SW480 (cell line): ENCODE data around the gene MORN1.
"Not testable (repeated sequence)": the region's sequence is repeated elsewhere in the genome, so short reads cannot be mapped to it uniquely, and the experiment has no call there.

Experiments used
- DNase-seq: peaks from one replicate; pipeline ENCODE4 v3.0.0-alpha.2; 2016; ENCODE audit warnings: low spot score

MORN1 gene

DNA sequence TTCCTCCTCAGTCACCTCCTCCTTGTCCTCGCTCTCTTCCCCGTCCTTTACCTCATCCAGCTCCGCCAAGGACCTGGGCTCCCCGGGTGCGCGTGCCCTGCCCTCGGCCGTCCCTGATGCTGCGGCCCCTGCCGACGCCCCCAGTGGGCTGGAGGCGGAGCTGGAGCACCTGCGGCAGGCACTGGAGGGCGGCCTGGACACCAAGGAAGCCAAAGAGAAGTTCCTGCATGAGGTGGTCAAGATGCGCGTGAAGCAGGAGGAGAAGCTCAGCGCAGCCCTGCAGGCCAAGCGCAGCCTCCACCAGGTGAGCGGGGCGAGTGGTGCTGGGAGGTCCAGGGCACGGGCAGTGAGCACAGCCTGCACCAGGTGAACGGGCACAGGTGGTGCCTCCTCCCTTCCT is 87.1 kb downstream of the MORN1 start:
- no peak for DNase-seq

DNA sequence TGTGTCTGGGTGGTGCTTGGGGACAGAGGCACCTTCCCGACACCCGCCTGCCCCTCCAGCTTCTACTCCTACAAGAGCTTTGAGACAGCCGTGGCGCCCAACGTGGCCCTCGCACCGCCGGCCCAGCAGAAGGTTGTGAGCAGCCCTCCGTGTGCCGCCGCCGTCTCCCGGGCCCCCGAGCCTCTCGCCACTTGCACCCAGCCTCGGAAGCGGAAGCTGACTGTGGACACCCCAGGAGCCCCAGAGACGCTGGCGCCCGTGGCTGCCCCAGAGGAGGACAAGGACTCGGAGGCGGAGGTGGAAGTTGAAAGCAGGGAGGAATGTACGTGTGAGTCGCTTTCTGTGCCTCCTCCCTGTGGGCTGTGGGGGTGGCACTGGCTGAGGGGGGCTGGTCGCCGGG is 87.6 kb downstream of the MORN1 start:
- DNase-seq = no peak

- DNase-seq = no peak
Measured at GRCh38 chr1:2303016-2303775, 88.2 kb downstream of the MORN1 start.

DNA sequence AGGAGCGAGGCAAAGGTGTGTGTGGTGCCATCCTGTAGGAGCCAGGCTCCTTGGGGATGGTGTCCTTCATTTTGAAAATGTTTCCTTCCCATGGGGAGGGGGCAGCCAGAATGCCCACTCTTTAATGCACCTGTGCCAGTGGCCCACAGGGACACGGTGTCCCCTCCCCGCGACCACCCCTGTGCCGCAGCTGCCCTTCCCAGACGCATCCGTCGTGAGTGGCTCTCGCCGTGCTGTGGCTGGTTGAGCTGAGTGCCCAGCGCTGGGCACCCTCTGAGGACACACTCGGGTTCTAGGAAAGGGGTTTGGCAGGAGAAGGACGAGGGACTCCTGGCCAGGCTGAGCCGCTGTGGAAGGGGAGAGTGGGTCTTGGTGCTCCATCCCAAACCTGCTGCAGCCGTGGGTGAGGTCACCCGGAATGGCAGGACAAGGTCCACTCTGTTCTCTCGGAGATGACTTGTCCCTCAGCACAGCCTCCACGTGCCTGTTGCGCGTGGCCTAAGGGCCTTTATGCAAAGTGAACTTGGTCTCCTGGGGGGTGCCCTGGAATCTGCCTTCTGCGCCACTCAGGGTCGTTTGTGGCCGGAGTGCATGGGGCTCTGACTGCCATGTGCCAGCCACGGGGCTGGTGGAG is 88.9 kb downstream of the MORN1 start:
- DNase-seq = no peak

DNA sequence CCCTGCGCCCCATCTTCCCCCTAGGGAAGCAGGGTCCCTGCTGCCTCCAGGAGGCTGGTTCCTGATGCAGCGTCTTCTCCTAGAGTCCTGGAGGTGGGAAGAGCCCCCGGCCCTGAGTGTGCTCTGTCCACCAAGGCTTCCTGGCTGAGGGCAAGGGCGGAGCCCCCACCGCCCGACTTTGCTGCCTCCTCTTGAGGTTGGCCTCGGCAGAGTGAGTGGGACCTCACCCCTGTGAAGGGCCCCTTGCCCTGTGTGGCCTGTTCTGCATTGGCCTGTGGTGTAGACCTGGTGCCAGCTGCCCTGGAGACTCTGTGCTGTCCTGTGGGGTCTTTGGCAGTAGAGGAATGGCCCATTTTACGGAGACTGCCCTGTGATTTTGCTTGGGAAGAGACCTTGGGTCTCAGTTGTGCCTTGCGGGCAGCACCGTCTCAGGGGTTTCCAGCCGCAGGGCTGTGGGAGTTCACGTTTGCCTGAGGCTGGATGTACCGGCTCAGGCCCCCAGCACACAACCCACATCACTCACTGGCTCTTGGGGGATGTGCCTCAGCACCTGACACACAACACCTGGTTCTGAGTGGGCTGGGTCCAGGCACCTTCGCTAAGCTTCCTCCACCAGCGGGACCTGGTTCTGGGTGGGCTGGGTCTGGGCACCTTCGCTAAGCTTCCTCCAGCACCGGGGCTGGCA is 89.6 kb downstream of the MORN1 start:
- no peak for DNase-seq

- no peak for DNase-seq
Measured at GRCh38 chr1:2300851-2301606, 90.3 kb downstream of the MORN1 start.

GRCh38 chr1:2300004-2300771 is 91.2 kb downstream of the MORN1 start:
- DNase-seq = no peak

- no peak for DNase-seq
Measured at GRCh38 chr1:2299131-2299627, 92.2 kb downstream of the MORN1 start.

DNA sequence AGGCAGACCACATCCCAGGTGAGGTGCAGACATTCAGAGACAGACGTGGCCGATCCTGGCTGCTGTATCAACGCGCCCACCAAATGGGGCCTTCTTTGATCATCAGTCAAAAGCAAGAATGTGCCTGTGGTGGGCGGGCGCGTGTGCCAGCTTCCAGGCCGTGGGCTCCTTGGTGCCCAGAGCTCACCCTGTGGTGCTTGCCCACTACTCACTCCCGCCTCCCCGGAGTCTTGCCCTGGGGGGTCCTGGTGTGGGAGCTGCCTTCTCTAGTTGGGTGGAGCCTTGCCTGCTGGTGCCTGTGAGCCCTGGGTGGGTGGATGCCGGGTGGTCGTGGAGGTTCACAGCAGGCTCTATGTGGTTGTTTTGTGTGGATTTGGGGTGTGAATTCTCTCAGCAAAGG is 92.7 kb downstream of the MORN1 start:
- DNase-seq = no peak

DNA sequence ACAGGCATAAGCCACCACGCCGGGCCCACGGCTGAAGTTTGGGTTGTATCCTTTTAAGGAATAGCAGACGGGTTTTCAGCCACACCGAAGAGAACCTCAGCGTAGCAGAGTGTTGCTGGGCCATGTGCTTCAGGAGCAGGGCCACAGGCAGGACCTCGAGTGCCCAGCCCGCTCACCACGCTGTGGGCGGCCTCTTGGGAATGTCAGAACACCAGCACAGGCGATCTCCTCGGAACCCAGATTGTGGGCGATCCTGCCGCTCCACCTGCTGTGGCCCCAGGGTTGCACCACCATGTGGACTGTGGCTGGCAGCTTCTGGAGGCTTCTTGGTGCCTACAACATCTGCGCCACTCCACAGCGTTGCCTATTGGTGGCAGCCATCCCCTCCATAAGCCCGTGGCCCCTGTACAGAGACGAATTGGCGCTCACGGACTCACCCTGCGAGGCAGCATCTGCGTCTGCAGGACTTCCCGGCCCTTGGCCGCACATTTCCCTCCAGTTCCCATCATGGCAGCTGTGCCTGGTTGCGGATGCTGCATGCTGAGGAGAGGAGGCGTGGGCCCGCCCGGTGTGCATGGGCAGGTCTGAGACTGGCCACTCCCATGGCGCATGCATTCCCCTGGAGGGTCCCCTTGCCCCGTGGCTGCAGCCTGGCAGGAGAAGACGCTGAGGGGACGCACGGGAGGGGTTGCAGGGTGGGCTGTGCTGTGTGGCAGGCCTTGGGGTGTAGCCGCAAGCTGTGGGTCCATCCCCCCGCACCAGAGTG is 93.9 kb downstream of the MORN1 start:
- DNase-seq = no peak

- no peak for DNase-seq
Measured at GRCh38 chr1:2296614-2297013, 94.7 kb downstream of the MORN1 start.

DNA sequence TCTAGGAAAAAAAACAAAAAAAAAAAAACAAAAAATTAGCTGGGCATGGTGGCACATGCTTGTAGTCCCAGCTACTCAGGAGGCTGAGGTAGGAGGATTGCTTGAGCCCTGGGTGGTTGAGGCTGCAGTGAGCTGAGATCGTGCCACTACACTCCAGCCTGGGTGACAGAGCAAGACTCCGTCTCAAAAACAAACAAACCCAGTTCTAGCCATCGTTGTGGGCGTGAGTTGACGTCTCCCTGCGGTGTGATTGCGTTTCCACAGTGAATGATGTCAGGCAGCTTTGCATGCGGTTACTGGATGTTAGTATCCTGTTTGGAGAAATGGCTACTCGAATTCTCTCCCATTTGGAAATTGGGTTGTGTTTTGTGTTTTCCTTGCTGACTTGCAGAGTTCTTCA is 95.1 kb downstream of the MORN1 start:
- DNase-seq = not testable (repeated sequence)

- no peak for DNase-seq
Measured at GRCh38 chr1:2295526-2295925, 95.8 kb downstream of the MORN1 start.

- DNase-seq = no peak
Measured at GRCh38 chr1:2294725-2295078, 96.7 kb downstream of the MORN1 start.

DNA sequence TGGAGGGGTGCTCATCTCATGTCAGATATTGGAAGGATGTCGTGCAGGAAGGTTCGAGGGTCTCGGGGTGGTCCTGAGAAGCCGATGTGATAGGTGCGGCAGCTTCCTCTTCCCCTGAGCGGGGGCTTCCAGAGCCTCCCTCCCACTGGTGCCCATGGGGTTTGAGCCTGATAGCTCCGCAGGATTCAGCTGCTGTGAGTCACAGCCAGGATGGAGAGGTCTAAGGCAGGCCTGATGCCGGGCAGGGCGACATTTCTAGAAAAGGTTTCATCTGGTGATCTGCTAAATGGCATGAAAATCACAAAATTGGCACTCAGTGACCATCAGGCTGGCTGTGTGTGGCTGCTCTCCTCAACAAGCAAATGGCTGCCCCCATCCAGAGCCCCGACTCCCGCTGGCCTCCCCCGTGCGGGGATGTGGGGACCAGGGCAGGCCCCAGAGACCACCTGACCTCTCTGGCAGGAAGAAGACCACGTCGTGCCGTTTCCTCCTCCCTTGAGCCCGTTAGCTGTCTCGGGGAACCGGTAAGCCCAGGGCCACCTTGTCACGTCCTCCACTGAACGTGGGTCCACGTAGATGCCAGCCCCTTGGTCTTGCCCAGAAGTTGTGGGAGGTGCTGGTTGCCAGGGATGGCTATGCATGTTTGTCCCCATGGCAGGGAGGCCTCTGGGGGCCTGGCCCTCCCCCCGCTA is 97.2 kb downstream of the MORN1 start:
- no peak for DNase-seq

- DNase-seq = no peak
Measured at GRCh38 chr1:2292725-2293450, 98.5 kb downstream of the MORN1 start.

- no peak for DNase-seq
Measured at GRCh38 chr1:2291577-2291976, 99.8 kb downstream of the MORN1 start.

GRCh38 chr1:2290595-2291510 is 100.5 kb downstream of the MORN1 start:
- DNase-seq = no peak

- DNase-seq = no peak
Measured at GRCh38 chr1:2290171-2290578, 101.2 kb downstream of the MORN1 start.
